Amygdala (tissue), 56 donors: ENCODE results near the gene PAIP1.
"Not testable (repeated sequence)": the region's sequence is repeated elsewhere in the genome, so short reads cannot be mapped to it uniquely, and the experiment has no call there.

Experiments
- DNase-seq, 56 donors: peaks; one replicate each; lab custom pipeline; 2025; lab: John Stamatoyannopoulos, UW

The PAIP1 gene

GRCh38 chr5:43572357-43572756, 15.5 kb upstream of the PAIP1 start:
- DNase-seq = no peak

GRCh38 chr5:43571237-43571636, 14.4 kb upstream of the PAIP1 start:
- no peak for DNase-seq

- DNase-seq = no peak
Observed at GRCh38 chr5:43570450-43571158, 13.7 kb upstream of the PAIP1 start.

GRCh38 chr5:43569236-43569746, 12.4 kb upstream of the PAIP1 start:
- no peak for DNase-seq

- DNase-seq = no peak
Observed at GRCh38 chr5:43567967-43568366, 11.1 kb upstream of the PAIP1 start.

GRCh38 chr5:43565043-43565442, 8.2 kb upstream of the PAIP1 start:
- no peak for DNase-seq

GRCh38 chr5:43564289-43564850, 7.5 kb upstream of the PAIP1 start:
- no peak for DNase-seq

- DNase-seq = no peak
Observed at GRCh38 chr5:43563321-43563720, 6.4 kb upstream of the PAIP1 start.

GRCh38 chr5:43561356-43561755, 4.5 kb upstream of the PAIP1 start:
- DNase-seq = no peak

- no peak for DNase-seq
Observed at GRCh38 chr5:43560128-43560527, 3.3 kb upstream of the PAIP1 start.

- DNase-seq = not testable (repeated sequence)
Observed at GRCh38 chr5:43556607-43556856, 345 bp downstream of the PAIP1 start.

GRCh38 chr5:43555895-43556606, 826 bp downstream of the PAIP1 start:
- DNase-seq = peak in 46 of 56 donors; percentile 1 to 65 (median 22)

GRCh38 chr5:43554497-43554896, 2.4 kb downstream of the PAIP1 start:
- no peak for DNase-seq

- DNase-seq = no peak
Observed at GRCh38 chr5:43553381-43553780, 3.5 kb downstream of the PAIP1 start.

- DNase-seq = no peak
Observed at GRCh38 chr5:43551731-43552130, 5.1 kb downstream of the PAIP1 start.

GRCh38 chr5:43549272-43549671, 7.6 kb downstream of the PAIP1 start:
- not testable (repeated sequence) for DNase-seq

- DNase-seq = no peak
Observed at GRCh38 chr5:43548358-43548757, 8.5 kb downstream of the PAIP1 start.

- DNase-seq = no peak
Observed at GRCh38 chr5:43547532-43547931, 9.3 kb downstream of the PAIP1 start.

GRCh38 chr5:43543434-43543833, 13.4 kb downstream of the PAIP1 start:
- DNase-seq = no peak

GRCh38 chr5:43540746-43541145, 16.1 kb downstream of the PAIP1 start:
- DNase-seq = peak in 1 of 56 donors; percentile 0

GRCh38 chr5:43536972-43537371, 19.9 kb downstream of the PAIP1 start:
- DNase-seq = no peak

- DNase-seq = no peak
Observed at GRCh38 chr5:43533646-43534045, 23.2 kb downstream of the PAIP1 start.
